ENCODE measurements around the gene CACNA1C.

DNA sequence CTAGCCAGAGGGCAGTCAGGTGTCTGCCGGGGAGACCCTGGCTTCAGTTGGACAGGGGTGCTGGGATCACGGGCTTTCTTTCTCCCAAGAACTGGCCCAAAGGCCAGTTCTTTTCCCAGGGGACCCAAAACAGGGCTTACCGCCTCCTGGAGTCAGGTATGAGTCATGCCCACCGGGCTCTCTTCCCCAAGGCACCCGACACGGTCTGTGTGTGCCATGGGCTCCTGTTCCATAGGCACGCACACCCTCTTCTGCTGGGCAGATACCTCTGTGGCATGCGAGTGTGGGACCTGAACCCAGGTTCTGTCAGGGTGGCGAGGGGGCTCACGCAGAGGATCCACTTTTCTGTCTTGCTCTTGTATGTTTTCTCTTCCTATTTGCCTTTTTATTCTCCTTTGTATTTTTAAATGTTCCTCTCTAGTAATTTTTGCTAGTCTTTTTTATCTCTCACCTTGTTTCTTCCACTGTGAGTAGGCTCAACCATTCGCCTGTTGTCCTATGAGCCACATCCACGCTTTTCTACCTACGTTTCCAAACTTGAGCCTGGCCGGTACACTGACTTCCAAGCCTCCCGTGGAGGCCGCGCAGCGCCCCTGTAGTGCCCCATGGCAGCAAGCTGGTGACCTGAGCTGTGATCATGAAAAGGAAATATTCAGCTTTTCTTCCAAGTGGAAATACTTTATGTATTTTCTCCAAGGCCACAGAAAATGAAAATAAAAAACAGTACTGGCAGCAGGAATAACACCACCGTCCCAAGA, 362.2 kb downstream of the CACNA1C start:
- TF ChIP-seq, protein P1, sequence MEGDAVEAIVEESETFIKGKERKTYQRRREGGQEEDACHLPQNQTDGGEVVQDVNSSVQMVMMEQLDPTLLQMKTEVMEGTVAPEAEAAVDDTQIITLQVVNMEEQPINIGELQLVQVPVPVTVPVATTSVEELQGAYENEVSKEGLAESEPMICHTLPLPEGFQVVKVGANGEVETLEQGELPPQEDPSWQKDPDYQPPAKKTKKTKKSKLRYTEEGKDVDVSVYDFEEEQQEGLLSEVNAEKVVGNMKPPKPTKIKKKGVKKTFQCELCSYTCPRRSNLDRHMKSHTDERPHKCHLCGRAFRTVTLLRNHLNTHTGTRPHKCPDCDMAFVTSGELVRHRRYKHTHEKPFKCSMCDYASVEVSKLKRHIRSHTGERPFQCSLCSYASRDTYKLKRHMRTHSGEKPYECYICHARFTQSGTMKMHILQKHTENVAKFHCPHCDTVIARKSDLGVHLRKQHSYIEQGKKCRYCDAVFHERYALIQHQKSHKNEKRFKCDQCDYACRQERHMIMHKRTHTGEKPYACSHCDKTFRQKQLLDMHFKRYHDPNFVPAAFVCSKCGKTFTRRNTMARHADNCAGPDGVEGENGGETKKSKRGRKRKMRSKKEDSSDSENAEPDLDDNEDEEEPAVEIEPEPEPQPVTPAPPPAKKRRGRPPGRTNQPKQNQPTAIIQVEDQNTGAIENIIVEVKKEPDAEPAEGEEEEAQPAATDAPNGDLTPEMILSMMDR (IDR thresholded peaks at IDR 0.05): no peak
- no peak for TF ChIP-seq POLR2AphosphoS5 (IDR thresholded peaks at IDR 0.05)
- TF ChIP-seq POLR2A (IDR thresholded peaks at IDR 0.05; ENCODE audit: low read depth): no peak
- TF ChIP-seq EP300 (IDR thresholded peaks at IDR 0.05): no peak
